ENCODE data around the gene RCAN2.

GRCh38 chr6:46220352-46221221, 270.7 kb downstream of the RCAN2 start:
- TF ChIP-seq POLR2AphosphoS5 (IDR thresholded peaks at IDR 0.05; ENCODE audit: low read depth, low read length) = no peak
- no peak for TF ChIP-seq POLR2A (IDR thresholded peaks at IDR 0.05; ENCODE audit: low read depth, low read length)

All from GM12892 (cell line).